NCI-H2196 treated with DMSO at 0.1 percent for 48 hours (cell line): ENCODE data around the gene MED23.

Source experiments
- DNase-seq: peaks from one replicate; lab custom pipeline; 2025; ENCODE audit not compliant: unreplicated experiment; lab: John Stamatoyannopoulos, UW

MED23 gene

GRCh38 chr6:131627724-131628682, at the start of gene MED23:
MED23 (minus strand) TSS chr6:131628242; CDS start chr6:131628049, 193 bp downstream.
- DNase-seq, result peak; percentile 89

GRCh38 chr6:131673184-131673583, 45.1 kb upstream of the MED23 start:
- DNase-seq, result no peak

- DNase-seq, result no peak
Observed at GRCh38 chr6:131669891-131670290, 41.8 kb upstream of the MED23 start.

- DNase-seq, result no peak
Observed at GRCh38 chr6:131663578-131664165, 35.6 kb upstream of the MED23 start.

- DNase-seq, result peak; percentile 19
Observed at GRCh38 chr6:131660195-131660594, 32.2 kb upstream of the MED23 start.

- DNase-seq, result no peak
Observed at GRCh38 chr6:131658287-131658686, 30.2 kb upstream of the MED23 start.

GRCh38 chr6:131657630-131658111, 29.6 kb upstream of the MED23 start:
- no peak for DNase-seq

GRCh38 chr6:131657222-131657621, 29.2 kb upstream of the MED23 start:
- DNase-seq, result no peak

- no peak for DNase-seq
Observed at GRCh38 chr6:131656667-131657066, 28.6 kb upstream of the MED23 start.

GRCh38 chr6:131655951-131656350, 27.9 kb upstream of the MED23 start:
- DNase-seq, result no peak

- DNase-seq, result no peak
Observed at GRCh38 chr6:131655387-131655786, 27.3 kb upstream of the MED23 start.

- no peak for DNase-seq
Observed at GRCh38 chr6:131654326-131654725, 26.3 kb upstream of the MED23 start.

- peak; percentile 25 for DNase-seq
Observed at GRCh38 chr6:131652472-131652871, 24.4 kb upstream of the MED23 start.

- DNase-seq, result peak; percentile 33
Observed at GRCh38 chr6:131651782-131652181, 23.7 kb upstream of the MED23 start.

- DNase-seq, result no peak
Observed at GRCh38 chr6:131646249-131646670, 18.2 kb upstream of the MED23 start.

- no peak for DNase-seq
Observed at GRCh38 chr6:131645846-131646245, 17.8 kb upstream of the MED23 start.

- DNase-seq, result no peak
Observed at GRCh38 chr6:131644921-131645320, 16.9 kb upstream of the MED23 start.

- DNase-seq, result no peak
Observed at GRCh38 chr6:131643855-131644460, 15.9 kb upstream of the MED23 start.

- peak; percentile 50 for DNase-seq
Observed at GRCh38 chr6:131642987-131643611, 15.1 kb upstream of the MED23 start.

GRCh38 chr6:131642565-131642964, 14.5 kb upstream of the MED23 start:
- no peak for DNase-seq

- no peak for DNase-seq
Observed at GRCh38 chr6:131641554-131641953, 13.5 kb upstream of the MED23 start.
